ENCODE measurements around the gene TSR3. TPM values are rescaled to one million over a fixed set of nuclear protein-coding genes. Genes with fewer than 3 reads are reported as not detected.

TSR3 gene
- polyA plus RNA-seq, 1 donor = 32.6 TPM

DNA sequence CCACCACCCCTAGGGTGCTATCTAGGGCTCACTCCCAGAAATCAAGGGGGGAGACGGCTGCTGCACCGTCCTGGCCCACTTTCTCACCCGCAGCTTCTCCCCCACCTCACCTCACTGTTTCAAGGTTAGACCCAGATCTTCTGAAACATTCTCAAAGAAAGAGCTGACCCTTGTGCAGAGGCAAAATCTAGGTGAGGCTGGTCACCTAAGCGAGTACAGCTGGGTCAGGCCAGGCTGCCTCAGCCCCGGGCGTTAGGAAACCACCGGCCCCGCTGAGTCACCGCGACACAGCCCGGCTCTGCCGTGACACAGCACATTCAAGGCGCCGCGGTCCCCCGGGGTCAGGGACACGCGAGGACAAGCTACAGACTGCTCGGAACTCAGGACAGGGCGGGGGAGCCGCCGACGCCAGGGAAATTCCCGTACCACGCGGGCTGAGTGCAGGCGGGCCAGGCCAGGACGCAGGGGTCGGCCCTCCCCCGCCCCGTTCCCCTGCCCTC lies 27.2 kb upstream of the TSR3 start:
- peak; percentile 5 for DNase-seq

DNA sequence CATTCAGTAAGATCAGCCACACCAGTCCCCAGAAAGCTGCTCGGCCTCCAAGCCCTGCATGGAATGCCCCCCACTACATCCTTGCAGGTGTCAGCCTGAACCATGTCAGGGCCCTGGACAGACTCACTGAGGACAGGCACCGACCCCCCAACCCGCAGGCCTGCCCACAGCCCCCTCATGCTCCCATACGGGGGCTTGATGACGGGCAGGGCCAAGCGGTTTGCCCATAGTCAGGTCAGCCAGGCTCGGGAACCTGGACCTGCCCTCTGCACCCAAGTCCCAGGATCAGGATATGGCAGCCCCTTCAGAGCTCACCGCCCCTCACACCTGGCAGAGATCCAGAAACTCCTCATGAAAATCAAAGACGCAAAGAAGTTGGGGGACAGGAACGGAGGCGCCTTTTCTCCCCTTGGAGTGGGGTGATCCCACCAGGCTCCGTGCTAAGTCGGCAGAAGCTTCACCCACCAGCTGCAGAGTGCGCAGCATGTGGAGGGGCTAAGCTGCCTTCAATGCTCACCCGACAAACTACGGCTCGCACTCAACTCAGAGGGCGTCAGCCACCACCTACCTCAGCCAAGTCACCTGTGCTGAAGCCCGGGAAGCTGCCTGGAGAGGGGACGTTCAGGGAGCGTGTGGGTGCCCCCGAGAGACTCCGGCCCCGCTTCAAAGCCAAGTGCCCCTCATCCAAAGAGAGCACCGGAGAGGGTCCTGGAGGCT lies 26.6 kb upstream of the TSR3 start:
- DNase-seq = no peak

DNA sequence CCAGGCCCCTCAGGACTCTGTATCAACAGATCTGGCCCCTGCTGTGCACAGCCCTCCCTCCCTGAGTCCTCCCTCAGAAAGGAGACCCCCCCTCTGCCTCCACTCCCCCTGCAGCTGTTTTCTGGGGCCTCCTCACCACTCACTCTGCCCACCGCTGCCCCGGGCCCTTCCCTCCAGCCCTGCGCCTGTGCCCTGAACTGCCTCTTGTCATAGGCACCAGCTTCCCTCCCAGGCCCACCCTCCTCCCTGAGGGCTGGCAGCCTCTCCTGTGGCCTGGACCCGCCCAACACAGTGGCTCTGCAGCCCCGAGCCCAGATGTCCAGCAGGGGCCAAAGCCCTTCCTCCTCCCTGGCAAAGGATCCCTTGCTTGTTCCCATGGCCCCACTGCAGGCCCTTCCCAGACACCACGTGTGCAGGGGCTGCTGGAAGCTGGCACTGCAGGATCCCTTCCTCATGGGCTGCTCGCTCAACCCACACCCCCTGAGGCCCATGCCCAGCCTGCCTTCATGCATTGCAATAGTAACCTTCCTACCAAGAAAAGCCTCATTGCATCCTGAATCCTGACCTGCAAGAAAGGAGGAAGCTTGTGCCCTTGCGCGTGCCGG lies 25.8 kb upstream of the TSR3 start:
- DNase-seq = no peak

DNA sequence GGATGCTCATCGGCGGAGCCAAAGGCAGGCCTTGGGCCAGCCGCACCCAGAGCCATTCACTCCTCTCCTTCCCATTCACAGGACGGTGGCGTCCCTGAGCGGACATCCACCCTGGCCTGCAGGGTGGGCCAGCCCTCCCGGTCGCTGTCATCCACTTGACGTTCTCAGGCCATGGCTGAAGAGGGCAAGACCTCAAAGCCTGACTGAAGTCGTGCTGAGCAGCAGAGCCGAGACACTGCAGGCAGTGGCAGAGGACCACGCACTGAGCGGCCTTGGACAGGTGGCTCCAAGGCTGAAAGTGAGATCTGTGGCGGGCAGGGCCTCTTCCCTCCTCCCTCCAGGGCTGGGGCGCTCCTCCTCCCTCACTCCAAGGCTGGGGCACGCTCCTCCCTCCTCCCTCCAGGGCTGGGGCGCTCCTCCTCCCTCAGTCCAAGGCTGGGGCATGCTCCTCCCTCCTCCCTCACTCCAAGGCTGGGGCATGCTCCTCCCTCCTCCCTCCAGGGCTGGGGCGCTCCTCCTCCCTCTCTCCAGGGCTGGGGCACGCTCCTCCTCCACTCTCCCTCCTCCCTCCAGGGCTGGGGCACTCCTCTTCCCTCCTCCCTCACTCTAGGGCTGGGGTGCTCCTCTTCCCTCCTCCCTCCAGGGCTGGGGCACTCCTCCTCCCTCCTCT lies 24.2 kb upstream of the TSR3 start:
- no peak for DNase-seq

DNA sequence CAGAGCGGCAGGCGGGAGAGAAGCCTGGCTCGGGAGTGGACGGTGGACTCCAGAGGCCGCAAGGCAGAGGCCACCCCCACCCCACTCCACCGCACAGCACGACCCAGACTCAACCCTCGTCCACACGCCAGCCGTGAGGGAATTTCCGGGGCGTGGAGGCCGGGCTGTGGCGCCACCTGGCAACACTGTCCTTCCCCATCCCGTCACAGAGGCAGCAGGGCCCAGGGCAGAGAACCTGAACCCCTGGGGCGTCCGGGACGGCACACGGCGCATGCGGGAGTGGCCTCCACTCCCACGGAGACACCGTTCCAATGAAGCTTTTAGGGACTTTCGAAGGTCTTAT lies 23.6 kb upstream of the TSR3 start:
- DNase-seq = no peak

DNA sequence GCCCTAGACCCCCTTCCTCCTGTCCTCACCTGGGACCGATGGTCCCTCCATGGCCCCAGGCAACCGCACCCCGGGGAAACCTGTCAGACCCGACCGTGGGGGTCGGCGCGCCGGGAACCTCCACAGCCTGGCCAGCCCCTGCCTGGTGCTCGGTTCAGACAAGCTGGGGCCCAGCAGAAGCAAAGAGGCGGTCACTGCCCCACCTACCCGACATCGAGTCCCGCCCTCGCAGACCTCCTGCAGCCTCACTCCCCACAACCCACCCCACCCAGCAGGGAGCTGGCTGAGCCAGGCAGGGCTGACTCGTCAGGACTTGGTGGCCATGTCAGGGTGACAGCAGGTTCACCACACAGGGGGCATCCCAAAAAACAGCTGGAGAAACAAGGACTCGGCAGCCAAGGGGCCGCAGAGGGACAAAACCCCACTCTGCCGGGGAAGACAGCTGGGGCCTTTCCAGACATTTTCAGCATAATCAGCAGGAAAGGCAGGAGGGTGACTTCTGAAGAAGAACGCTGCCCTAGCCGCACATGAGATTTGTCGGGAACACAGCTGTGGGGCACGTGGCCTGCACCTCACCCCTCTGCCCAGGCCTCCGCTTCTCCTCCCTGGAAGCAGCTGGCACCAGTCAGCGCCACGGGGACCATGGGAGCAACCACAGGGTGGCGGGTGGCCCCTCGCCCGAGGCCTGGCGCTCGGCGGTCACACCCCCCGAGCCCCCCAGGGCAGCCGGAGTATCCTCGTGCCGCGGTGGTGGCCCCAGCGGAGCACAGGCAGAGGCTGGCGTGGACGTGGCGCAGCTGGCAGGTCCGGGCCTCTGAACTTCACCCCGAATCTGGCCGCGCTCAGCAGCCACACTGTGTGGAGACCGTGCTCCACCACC lies 23.0 kb upstream of the TSR3 start:
- DNase-seq = no peak

DNA sequence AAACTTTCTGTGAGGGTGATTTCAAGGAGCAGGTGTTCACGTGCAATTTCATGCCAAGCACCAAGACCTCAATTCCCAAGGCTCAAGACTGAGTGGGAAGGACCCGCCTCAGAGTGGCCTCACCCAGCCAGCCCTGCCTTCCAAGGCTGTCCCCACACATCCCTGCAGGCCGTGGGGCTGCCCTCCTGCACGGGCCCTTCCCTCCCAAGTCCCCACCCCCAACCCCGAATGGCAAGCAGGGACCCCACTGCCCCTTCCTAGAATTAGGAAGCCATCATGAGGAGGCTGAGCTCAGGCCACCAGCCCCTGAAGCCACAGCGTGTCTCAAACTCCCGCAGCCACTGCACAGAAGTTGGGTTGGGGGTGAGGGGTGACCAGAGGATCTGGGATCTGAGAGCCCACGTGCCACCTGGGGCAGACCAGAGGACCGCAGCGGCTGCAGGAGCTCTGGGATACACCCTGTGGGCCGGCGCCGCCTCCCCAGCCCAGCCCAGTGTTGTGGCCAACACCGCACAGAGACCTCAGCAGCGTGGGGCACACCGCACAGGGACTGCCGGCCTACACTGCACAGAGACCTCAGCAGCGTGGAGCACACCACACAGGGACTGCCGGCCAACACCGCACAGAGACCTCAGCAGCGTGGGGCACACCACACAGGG lies 20.7 kb upstream of the TSR3 start:
- DNase-seq = no peak

DNA sequence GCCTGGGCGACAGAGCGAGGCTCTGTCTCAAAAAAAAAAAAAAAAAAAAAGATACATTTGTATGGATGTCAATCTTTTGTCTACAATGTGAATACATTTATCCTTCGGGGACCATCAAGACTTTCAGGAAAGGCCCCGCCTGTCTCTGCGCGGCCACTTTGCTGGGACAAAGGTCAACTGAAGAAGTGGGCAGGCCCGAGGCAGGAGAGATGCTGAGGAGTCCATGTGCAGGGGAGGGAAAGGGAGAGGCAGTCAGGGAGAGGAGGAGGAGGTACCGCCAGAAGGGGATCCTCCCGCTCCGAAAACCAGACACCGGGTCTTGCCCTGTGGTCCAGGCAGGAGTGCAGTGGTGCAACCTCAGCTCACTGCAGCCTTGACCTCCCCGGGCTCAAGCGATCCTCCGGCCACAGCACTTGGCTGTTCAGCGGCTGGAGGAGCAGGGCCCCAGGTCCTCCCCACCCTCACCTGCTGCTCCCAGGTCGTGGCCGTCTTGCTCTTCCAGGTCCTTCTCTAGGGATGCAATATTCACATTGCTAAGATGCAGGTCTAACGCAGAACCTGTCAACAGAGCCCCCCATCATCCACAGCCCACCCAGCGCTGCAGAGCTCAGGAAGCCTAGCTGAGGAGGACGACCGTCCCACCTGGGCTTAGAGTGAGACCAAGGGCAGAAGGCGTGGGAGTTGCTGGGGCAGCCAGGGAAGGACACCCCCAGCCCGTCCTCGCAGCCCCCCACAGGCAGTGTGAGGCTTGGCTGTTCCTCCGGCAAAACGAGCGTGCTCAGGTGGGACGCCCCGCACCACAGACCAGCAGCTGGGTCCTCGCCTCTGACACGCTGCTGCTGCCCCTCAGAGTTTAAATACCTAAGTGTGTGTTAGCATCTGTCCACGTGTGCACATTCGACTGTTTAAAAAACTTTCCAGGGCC lies 19.6 kb upstream of the TSR3 start:
- no peak for DNase-seq

DNA sequence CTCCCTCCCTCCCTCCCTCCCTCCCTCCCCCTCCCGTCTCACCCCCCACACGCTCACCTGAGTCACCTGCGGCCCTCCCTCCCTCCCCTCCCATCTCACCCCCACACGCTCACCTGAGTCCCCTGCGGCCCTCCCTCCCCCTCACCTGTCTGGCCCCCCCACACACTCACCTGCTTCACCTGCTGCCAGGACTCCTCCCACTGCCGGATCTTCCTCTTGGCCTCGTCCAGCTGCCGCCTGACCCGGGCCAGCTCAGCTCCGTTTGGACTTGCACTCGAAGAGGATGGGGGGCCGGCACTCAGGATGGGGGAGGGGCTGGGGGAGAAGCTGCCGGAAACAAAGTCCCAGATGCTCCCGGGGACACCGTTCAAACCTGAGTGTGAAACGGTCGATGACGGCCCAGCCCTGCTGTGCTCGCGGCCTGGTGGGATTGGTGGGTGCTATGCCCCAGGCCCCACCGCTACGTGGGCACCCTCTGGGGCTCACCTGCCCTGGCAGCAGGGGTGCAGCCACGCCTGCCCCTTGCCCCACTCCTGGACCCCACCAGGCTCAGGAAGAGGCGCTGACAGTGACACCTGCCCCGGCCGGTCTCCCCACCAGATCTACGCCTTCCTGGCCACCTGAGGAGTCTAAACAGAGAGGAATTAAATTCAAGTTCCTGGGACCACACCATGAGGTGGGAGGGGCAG lies 16.0 kb upstream of the TSR3 start:
- no peak for DNase-seq

DNA sequence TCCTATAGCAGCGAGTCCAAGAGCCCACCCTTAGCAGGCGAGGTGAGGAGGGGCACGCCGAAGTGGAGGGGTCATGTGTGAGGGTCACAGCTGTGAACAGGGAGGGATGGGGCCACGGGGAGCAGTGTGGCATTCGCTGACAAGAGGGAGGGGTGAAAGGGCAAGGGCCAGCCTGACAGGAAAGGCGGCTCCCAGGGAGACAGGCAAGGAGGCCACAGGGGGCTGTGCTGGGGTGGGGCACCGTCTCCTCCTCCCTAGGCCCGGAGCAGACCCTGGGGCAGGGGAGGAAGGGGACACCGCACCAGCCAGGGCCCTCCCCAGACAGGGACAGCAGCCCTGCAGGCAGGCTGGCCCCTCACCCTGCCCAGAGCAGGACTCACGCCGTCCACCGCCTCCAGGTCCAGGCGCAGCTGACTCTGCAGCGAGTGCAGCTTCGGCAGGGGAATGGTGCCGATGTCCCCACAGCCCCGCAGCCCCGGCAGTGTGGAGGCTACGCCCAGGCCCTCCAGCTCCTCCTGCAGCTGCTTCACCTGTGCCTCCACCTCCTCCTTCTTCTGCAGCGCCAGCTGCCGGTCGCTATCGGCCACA lies 15.1 kb upstream of the TSR3 start:
- DNase-seq = no peak

DNA sequence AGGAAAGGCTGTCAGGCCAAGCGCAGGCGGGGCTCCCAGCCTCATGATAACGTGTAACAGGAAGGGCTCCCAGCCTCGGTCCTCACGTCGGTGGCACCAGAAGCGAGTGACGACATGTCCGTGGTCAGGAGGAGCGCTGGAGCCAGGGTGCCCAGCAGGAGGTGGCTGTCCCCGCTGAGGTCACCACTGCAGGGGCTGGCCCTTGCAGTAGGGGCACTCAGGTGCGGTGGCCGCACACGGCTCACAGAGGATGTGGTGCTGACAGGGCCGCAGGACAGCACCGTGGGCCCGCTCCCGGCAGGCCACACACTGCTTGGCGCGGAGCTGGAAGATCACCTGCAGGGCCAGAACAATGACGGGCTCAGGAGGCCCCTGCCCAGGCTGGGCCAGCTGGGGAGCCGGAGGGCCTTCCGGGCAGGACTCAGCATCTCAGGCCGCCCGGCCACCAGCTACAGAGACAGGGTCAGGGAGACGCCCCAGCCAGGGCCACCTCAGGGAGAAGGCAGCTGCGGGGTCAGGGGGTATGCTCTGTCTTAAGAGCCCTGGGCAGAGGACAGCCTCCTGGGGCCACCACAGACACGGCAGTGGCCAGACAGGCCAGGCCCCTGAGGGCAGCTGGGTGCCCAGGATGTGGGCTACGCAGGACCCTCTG lies 14.5 kb upstream of the TSR3 start:
- no peak for DNase-seq

DNA sequence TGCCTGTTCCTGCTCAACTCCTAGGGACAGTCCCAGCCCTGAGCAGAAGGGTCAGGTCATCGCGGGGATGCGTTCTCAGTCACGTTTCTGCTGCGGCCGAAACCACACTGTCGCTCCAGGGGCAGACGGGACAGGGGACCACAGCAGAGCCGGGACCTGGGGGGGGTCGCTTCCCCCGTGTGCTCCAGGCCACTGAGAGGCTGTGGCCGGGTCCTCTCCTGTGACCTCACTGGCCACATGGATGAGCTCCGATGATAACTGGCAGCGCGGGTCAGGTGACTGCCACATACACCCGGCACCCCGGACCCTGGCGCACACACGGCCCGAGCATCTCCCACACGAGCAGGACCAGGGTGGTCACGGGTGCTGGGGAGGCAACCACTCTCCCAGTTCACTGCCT lies 12.8 kb upstream of the TSR3 start:
- DNase-seq = no peak

DNA sequence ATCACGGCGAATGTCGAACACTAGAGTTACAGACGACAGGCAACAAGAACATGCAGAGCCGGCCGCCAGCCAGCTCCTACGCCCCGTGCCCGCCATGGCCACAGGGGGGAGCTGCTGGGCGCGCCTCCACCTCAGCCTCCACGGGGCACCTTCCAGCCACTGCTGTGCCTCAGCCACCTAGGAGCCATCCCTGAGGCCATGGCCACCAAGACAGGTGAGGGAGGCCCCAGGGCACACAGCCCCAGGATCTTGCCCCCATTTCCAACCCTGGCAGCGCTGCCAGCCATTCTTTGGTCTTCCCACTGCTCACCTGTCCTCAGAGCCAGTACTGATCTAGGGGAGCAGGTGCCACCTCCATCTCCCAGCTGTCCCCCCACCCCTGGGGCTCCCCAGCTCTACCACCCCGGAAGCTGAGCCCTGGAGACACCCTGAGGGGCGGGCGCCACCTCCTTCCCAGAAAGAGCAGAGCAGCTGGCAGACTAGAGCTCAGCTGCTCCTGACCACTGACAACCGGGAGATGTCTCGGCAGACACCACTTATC lies 11.9 kb upstream of the TSR3 start:
- no peak for DNase-seq

DNA sequence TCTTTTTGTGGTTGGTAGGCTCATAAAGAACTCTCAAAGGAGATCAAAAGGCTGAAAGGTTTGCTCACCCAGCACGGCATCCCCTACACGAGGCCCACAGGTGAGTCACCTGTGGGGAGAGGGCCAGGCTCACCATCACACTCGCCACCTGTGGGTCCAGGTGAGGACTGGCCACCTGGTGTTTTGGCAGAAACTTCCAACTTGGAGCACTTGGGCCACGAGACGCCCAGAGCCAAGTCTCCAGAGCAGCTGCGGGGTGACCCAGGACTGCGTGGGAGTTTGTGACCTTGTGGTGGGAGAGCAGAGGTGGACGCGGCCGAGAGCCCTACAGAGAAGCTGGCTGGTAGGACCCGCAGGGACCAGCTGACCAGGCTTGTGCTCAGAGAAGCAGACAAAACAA lies 11.1 kb upstream of the TSR3 start:
- no peak for DNase-seq

DNA sequence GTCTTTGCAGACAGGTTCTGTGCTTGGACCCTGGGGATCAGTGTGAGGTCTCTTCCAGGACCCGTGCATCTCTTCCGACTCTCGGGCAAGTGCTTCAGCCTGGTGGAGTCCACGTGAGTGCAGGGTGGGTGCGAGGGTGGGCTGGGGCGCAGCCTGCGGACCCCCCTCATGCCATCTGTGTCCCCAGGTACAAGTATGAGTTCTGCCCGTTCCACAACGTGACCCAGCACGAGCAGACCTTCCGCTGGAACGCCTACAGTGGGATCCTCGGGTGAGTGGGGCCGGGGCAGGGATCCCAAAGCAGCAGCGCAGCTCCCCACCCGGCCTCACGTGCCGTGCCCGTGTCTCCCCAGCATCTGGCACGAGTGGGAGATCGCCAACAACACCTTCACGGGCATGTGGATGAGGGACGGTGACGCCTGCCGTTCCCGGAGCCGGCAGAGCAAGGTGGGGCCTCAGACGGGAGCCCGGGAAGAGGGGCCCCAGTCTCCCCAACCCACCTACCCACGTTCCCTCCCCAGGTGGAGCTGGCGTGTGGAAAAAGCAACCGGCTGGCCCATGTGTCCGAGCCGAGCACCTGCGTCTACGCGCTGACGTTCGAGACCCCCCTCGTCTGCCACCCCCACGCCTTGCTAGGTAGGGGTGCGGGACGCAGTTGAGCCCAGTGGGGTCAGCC lies 10.1 kb upstream of the TSR3 start:
- no peak for DNase-seq

DNA sequence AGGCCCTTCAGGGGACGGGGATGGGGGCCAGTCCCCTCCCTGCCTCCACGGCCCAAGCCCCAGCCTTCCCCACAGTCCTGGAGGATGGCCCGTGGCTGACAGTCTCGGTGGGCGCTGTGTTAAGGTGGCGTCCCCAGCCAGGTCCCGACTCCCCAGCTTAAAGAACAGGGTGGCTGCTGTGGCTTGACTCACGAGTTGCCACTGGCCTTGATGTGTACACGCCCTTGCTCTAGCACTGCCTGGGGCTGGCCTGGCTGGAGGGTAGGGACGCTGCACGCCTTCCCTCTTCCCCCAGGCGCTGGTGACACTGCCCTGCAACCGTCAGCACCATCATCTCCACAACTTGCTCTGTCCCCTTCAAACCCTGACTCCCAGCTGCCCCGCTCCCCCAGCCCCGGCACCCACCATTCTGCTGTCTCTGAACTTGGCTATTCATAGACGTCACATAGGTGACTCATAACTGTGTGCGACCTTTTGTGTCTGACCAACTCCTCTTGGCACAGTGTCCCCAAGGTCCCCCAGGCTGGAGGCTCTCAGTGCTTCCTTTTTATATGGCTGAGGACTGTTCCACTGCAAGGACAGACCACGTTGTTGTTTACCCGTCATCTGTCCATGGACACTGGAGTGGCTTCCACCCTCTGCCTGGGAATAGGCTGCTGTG lies 6.4 kb upstream of the TSR3 start:
- no peak for DNase-seq

DNA sequence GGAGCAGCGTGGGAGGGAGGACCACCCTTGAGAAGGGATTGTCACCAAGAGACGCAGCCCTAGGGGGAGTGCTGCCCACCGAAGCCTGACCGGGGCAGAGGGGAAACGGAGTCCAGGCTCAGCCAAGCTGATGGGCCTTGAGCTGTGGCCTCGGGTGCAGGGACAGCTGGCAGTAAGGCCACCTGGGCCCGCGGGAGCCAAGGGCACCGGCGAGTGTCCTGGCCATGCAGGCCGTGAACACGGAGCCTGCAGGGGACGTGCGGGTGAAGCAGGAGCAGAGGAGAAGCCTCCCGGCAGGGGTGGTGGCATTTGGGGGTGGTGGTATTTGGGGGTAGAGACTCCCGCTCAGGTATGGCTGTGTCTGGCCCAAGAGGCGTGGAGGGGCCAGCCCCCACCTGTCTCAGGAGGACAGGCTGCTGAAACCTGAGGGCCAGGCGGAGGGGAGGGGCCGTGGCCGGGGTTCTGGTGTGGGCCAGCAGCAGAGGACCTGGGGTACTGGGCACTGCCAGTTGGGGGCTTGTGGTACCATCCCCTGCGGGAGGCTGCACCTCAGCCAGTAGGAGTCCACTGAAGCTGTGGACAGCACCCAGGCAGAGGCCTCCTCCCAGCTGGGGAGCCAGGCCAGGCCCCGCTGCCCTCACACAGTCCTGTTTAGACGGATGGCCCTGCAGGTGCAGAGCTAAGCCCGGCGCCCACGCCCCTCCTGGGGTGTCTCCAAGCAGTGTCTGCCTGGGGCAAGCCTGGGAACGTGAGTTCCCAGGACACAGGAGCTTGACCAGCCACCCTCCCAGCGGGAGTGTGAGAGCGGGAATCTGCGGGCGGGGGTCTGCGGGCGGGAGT lies 4.6 kb upstream of the TSR3 start:
- no peak for DNase-seq
